Naive thymus-derived CD4-positive, alpha-beta T cell (primary cell): ENCODE measurements around the gene HSFX1. TPM values are rescaled to one million over a fixed set of nuclear protein-coding genes. Genes with fewer than 3 reads are reported as not detected.
"Not testable (repeated sequence)": the region's sequence is repeated elsewhere in the genome, so short reads cannot be mapped to it uniquely, and the experiment has no call there.

Experiments
- ATAC-seq: fragments of 150-1000 bp; cut with Tn5 transposase; 2 replicates; pipeline ENCODE4 v1.10.0; 2021; ENCODE audit warnings: mild to moderate bottlenecking, moderate library complexity
- CTCF ChIA-PET: fragments of 350-600 bp; sonication (Branson Sonifier 250); formaldehyde crosslinking; loops from one replicate; lab custom pipeline; 2021; ENCODE audit warnings: antibody characterized with exemption; lab: Charles Lee
- POLR2A ChIA-PET: fragments of 350-600 bp; sonication (Branson Sonifier 250); formaldehyde crosslinking; loops from one replicate; lab custom pipeline; 2021; ENCODE audit warnings: antibody characterized with exemption, inconsistent platforms; lab: Charles Lee
- DNase-seq, 9 donors: peaks; one replicate each; pipeline versions ENCODE4 v3.0.0 to v3.0.0-alpha.2; 2020 to 2022; ENCODE audit warnings: mixed read lengths in 1 of 9
- H3K27ac ChIP-seq: one replicate; pipeline ENCODE4 v1.7.0; 2013; ENCODE audit warnings: mild to moderate bottlenecking, low read depth, low read length, moderate library complexity
- H3K27me3 ChIP-seq, 2 donors: one replicate each; pipeline ENCODE4 v1.7.0; 2013; ENCODE audit warnings: low read length in 2 of 2, mild to moderate bottlenecking in 2 of 2, moderate library complexity in 2 of 2; ENCODE audit not compliant: control insufficient read depth in 2 of 2, insufficient read depth in 2 of 2
- H3K36me3 ChIP-seq, 3 experiments: 1 replicate in 2 of 3; 2 replicates in 1 of 3; pipeline ENCODE4 v1.7.0; 2013; ENCODE audit warnings: low read length in 3 of 3, mild to moderate bottlenecking in 3 of 3, moderate library complexity in 1 of 3; ENCODE audit not compliant: insufficient read depth in 3 of 3, control insufficient read depth in 2 of 3
- H3K4me1 ChIP-seq, 2 donors: one replicate each; pipeline ENCODE4 v1.7.0; 2013; ENCODE audit warnings: low read length in 2 of 2, mild to moderate bottlenecking in 2 of 2, moderate library complexity in 1 of 2; ENCODE audit not compliant: control insufficient read depth in 2 of 2, insufficient read depth in 2 of 2
- H3K4me3 ChIP-seq: 2 replicates; pipeline ENCODE4 v1.7.0; 2013; ENCODE audit warnings: mild to moderate bottlenecking, low read length
- H3K9me3 ChIP-seq, 3 experiments: 1 replicate in 2 of 3; 2 replicates in 1 of 3; pipeline ENCODE4 v1.7.0; 2013; ENCODE audit warnings: low read length in 3 of 3; ENCODE audit not compliant: control insufficient read depth in 2 of 3
- H3K27ac Mint-ChIP-seq, 9 donors: one replicate each; pipeline ENCODE4 v1.8.0; 2020 to 2022; ENCODE audit warnings: mixed read lengths in 9 of 9, mild to moderate bottlenecking in 8 of 9, moderate library complexity in 5 of 9, inconsistent platforms in 2 of 9
- H3K27me3 Mint-ChIP-seq, 5 donors: one replicate each; pipeline ENCODE4 v1.8.0; 2021 to 2022; ENCODE audit warnings: mixed read lengths in 5 of 5, mild to moderate bottlenecking in 1 of 5
- H3K36me3 Mint-ChIP-seq, 5 donors: one replicate each; pipeline ENCODE4 v1.8.0; 2020 to 2022; ENCODE audit warnings: mixed read lengths in 5 of 5, mild to moderate bottlenecking in 3 of 5, inconsistent platforms in 1 of 5
- H3K4me1 Mint-ChIP-seq, 7 donors: one replicate each; pipeline ENCODE4 v1.8.0; 2020 to 2022; ENCODE audit warnings: mixed read lengths in 7 of 7, mild to moderate bottlenecking in 3 of 7, inconsistent platforms in 1 of 7
- H3K4me3 Mint-ChIP-seq, 10 donors: one replicate each; pipeline ENCODE4 v1.8.0; 2020 to 2022; ENCODE audit warnings: mild to moderate bottlenecking in 10 of 10, mixed read lengths in 10 of 10, moderate library complexity in 6 of 10, inconsistent platforms in 2 of 10
- H3K9me3 Mint-ChIP-seq, 11 donors: one replicate each; pipeline ENCODE4 v1.8.0; 2020 to 2022; ENCODE audit warnings: mixed read lengths in 11 of 11, mild to moderate bottlenecking in 4 of 11, inconsistent platforms in 1 of 11, moderate library complexity in 1 of 11
- intact Hi-C, 2 donors: fragments of 100-400 bp; cut with micrococcal nuclease; formaldehyde crosslinking; loops; one replicate each; pipeline ENCODE4 v1.15.1; 2023
- polyA plus RNA-seq, 2 donors: library from polyadenylated mRNA; unstranded; fragments of 300-500 nt; fragmentation: Illumina TruSeq; gene quantifications; one replicate each; pipeline ENCODE4 v1.2.3, GENCODE V29; 2021
- total RNA-seq, 6 experiments: library from RNA in 5 of 6; stranded (reverse) in 5 of 6; gene quantifications; 1 replicate in 5 of 6; 2 replicates in 1 of 6; pipeline ENCODE4 v1.2.3 and lab custom pipeline; 2021 to 2026

Gene HSFX1
- total and polyA plus RNA-seq, 7 experiments from 2014 or later = 0.47 to 2.8 (median 0.85) TPM; not detected in 1

GRCh38 chrX:149773026-149773425 lies 842 bp upstream of the HSFX1 start:
- not testable (repeated sequence) for H3K9me3 Mint-ChIP-seq

DNA sequence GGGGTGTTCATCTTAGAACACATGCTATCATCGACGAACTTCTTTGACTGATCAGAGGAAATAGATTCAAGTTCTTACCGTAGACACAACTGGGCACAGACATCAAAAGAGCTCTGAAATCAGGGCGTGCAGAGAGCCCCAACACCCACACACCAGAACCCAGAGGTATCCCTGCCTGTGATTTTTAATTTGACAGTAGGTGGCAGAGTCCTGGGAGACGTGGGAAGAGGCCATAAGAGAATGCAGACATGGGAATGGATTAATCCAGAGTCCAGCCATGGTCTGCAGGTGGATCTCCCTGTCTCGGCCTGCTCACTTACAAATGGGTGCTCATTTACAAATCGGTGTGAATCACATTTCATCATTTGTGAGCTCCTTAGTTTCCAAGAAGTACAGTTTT lies 4.1 kb downstream of the HSFX1 start:
- H3K4me1 ChIP-seq, DNase-seq, CTCF ChIA-PET, H3K9me3 ChIP-seq, H3K27ac Mint-ChIP-seq, intact Hi-C loops, H3K4me1 Mint-ChIP-seq, POLR2A ChIA-PET, H3K27ac ChIP-seq, H3K27me3 ChIP-seq, ATAC-seq, H3K9me3 Mint-ChIP-seq, H3K4me3 Mint-ChIP-seq, H3K4me3 ChIP-seq, H3K36me3 ChIP-seq, H3K27me3 Mint-ChIP-seq, H3K36me3 Mint-ChIP-seq: not testable (repeated sequence)

More at GRCh38 chrX:149773026-149773425, 842 bp upstream of the HSFX1 start:
- H3K27ac Mint-ChIP-seq, H3K4me1 Mint-ChIP-seq, H3K27ac ChIP-seq, H3K9me3 ChIP-seq, H3K4me3 Mint-ChIP-seq, H3K27me3 ChIP-seq, CTCF ChIA-PET, DNase-seq, intact Hi-C loops, H3K4me1 ChIP-seq, H3K36me3 Mint-ChIP-seq, H3K4me3 ChIP-seq, H3K36me3 ChIP-seq, POLR2A ChIA-PET, ATAC-seq, H3K27me3 Mint-ChIP-seq: not testable (repeated sequence)

DNA sequence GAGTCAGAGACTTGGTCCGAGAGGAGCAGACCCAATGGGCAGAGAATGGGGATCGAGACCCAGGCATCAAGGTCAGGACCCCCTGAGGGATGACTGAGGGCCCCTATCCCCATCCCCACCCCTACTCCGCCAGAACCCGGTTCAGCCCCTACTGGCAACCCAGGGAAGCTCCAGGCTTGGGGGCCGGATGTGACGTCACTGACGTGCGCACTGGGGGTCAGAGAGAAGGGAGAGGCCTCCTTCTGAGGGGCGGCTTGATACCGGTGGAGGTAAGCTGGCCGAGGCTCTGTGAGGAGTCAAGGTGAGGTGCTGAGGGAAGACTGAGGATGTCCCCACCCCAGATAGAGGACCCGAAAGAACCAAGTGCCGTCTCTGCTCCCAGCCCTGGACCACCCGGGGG lies 7.9 kb downstream of the HSFX1 start, which contains the start of gene MAGEA9:
Gene MAGEA9, plus strand, starts transcription at position 204 of the 400 bp plus-strand sequence. CDS start 4,281 bp downstream, outside the sequence.
- H3K4me3 Mint-ChIP-seq, H3K9me3 ChIP-seq, H3K36me3 Mint-ChIP-seq, H3K27ac Mint-ChIP-seq, H3K27ac ChIP-seq, H3K4me1 ChIP-seq, H3K4me1 Mint-ChIP-seq, CTCF ChIA-PET, H3K27me3 ChIP-seq, ATAC-seq, POLR2A ChIA-PET, H3K27me3 Mint-ChIP-seq, H3K4me3 ChIP-seq, DNase-seq, intact Hi-C loops, H3K9me3 Mint-ChIP-seq, H3K36me3 ChIP-seq: not testable (repeated sequence)

- H3K27ac Mint-ChIP-seq, H3K27me3 ChIP-seq, H3K36me3 Mint-ChIP-seq, intact Hi-C loops, POLR2A ChIA-PET, H3K36me3 ChIP-seq, H3K27ac ChIP-seq, CTCF ChIA-PET, DNase-seq, H3K4me3 Mint-ChIP-seq, H3K27me3 Mint-ChIP-seq, H3K4me1 ChIP-seq, H3K4me3 ChIP-seq, H3K9me3 Mint-ChIP-seq, H3K9me3 ChIP-seq: not testable (repeated sequence)
- peak; percentile 31 for ATAC-seq
- H3K4me1 Mint-ChIP-seq = peaks cover 3 to 32% (median 23%) of the 10 kb centered on the region in 7 donors
Measured at GRCh38 chrX:149795531-149795930, 21.7 kb downstream of the HSFX1 start.

DNA sequence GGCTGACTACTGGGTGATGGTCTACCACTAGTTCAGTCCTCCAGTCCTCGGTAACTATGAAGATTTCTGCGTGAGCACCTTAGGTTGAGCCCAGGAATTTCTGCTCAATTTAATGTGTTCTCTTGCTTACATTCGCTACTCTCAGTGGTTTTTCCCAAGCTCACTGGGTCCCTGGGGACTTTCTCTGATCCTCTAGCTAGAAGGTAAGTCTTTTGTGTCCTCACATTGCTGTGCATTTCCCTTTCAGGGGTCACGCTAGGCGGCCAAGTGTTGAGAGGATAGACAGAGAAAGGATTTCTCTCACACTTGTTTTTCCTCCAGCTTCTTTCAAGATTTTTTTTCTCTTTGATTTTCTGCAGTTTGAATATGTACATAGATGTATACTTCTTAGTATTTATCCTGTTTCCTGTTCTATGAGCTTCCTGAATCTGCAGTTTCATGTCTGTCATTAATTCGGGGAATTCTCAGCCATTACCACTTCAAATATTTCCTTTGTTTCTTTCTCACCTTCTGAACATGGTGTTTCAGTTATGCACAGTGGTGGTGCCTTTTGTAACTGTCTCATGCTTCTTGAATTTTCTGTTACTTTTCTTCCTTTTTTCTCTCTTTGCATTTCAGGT lies 25.3 kb downstream of the HSFX1 start:
- ChIA-PET CTCF (no interaction called here), POLR2A (no interaction called here)
- H3K4me3 Mint-ChIP-seq = peak overlapping the region in 8 of 10 donors; percentile 5 to 63 (median 52)
- ATAC-seq (no peak), DNase-seq (no peak)
- no peaks in the 10 kb centered on the region for H3K27me3 ChIP-seq
- H3K4me3 ChIP-seq = no peak overlapping the region
- peaks cover 3 to 36% (median 23%) of the 10 kb centered on the region in 7 donors for H3K4me1 Mint-ChIP-seq
- H3K36me3 ChIP-seq = no peaks in the 10 kb centered on the region
- peak overlapping the region in 8 of 9 donors; percentile 11 to 83 (median 66) for H3K27ac Mint-ChIP-seq
- H3K4me1 ChIP-seq = peaks cover 0 to 8% of the 10 kb centered on the region in 2 donors
- peaks cover 0 to 3% (median 0%) of the 10 kb centered on the region in 11 donors for H3K9me3 Mint-ChIP-seq
- no peaks in the 10 kb centered on the region for H3K27me3 Mint-ChIP-seq
- no peak overlapping the region for H3K27ac ChIP-seq
- H3K36me3 Mint-ChIP-seq = peaks cover 0 to 2% (median 0%) of the 10 kb centered on the region in 5 donors
- intact Hi-C loops = no loop called here
- H3K9me3 ChIP-seq = no peaks in the 10 kb centered on the region

DNA sequence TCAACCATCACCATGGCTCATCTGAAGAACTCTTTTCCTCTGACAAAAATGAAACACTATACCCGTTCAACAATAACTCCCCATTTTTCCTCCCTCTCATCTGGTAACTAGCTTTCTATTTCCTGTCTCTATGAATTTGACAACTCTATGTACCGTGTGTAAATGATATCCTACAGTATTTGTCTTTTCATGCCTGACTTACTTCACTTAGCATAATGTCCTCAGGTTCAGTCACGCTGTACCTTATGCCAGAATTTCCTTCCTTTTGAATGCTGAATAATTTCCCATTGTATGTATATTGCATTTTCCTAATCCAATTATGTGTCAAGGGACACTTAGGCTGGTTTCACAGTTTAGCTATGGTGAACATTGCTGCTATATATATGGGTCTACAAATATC lies 26.1 kb downstream of the HSFX1 start:
- POLR2A ChIA-PET = no interaction called here
- no peaks in the 10 kb centered on the region for H3K9me3 ChIP-seq
- CTCF ChIA-PET = no interaction called here
- ATAC-seq = no peak
- peak overlapping the region in 3 of 9 donors; percentile 41 to 83 (median 75) for H3K27ac Mint-ChIP-seq
- no peak overlapping the region for H3K4me3 ChIP-seq
- no peaks in the 10 kb centered on the region for H3K27me3 ChIP-seq
- intact Hi-C loops = no loop called here
- DNase-seq = no peak
- H3K36me3 Mint-ChIP-seq = peaks cover 0 to 2% (median 0%) of the 10 kb centered on the region in 5 donors
- peaks cover 0 to 8% of the 10 kb centered on the region in 2 donors for H3K4me1 ChIP-seq
- H3K36me3 ChIP-seq = no peaks in the 10 kb centered on the region
- peaks cover 0 to 3% (median 0%) of the 10 kb centered on the region in 11 donors for H3K9me3 Mint-ChIP-seq
- H3K27ac ChIP-seq = no peak overlapping the region
- H3K4me1 Mint-ChIP-seq = peaks cover 3 to 36% (median 23%) of the 10 kb centered on the region in 7 donors
- no peaks in the 10 kb centered on the region for H3K27me3 Mint-ChIP-seq
- peak overlapping the region in 7 of 10 donors; percentile 1 to 63 (median 35) for H3K4me3 Mint-ChIP-seq

GRCh38 chrX:149803458-149804062 lies 29.7 kb downstream of the HSFX1 start:
- Mint-ChIP-seq H3K4me3 (no peak overlapping the region), H3K36me3 (no peaks in the 10 kb centered on the region)

More at GRCh38 chrX:149803458-149804062, 29.7 kb downstream of the HSFX1 start:
- CTCF ChIA-PET = no interaction called here
- H3K9me3 ChIP-seq = no peaks in the 10 kb centered on the region
- no peak overlapping the region for H3K27ac ChIP-seq
- peaks cover 0 to 8% of the 10 kb centered on the region in 2 donors for H3K4me1 ChIP-seq
- DNase-seq (no peak), ATAC-seq (no peak)
- Mint-ChIP-seq H3K9me3 (no peaks in the 10 kb centered on the region), H3K4me1 (peaks cover 3 to 24% (median 13%) of the 10 kb centered on the region in 7 donors), H3K27ac (no peak overlapping the region), H3K27me3 (no peaks in the 10 kb centered on the region)
- H3K4me3 ChIP-seq = no peak overlapping the region
- no peaks in the 10 kb centered on the region for H3K27me3 ChIP-seq
- POLR2A ChIA-PET = no interaction called here
- no peaks in the 10 kb centered on the region for H3K36me3 ChIP-seq
- intact Hi-C loops = no loop called here
